ENCODE results near the gene PBOV1.

PBOV1 gene

GRCh38 chr6:138258991-138259390, 40.7 kb upstream of the PBOV1 start:
- no peak for TF ChIP-seq CTCF (IDR thresholded peaks at IDR 0.05; ENCODE audit: low read depth, low read length)
- Histone ChIP-seq H3K27me3 (ENCODE audit: insufficient read depth, low read depth, severe bottlenecking) (no peaks in the 10 kb centered on the region), H3K4me3 (ENCODE audit: low read depth, low read length) (no peak overlapping the region), H3K36me3 (no peaks in the 10 kb centered on the region; the same call in 1 of the 2 replicates), H3K27ac (no peak overlapping the region), H3K9me3 (ENCODE audit: severe bottlenecking) (no peaks in the 10 kb centered on the region)
- DNase-seq, result no peak

- no peak for TF ChIP-seq CTCF (IDR thresholded peaks at IDR 0.05; ENCODE audit: low read depth, low read length)
- Histone ChIP-seq H3K9me3 (ENCODE audit: severe bottlenecking) (no peaks in the 10 kb centered on the region), H3K36me3 (no peaks in the 10 kb centered on the region; the same call in 1 of the 2 replicates), H3K4me3 (ENCODE audit: low read depth, low read length) (no peak overlapping the region), H3K27me3 (ENCODE audit: insufficient read depth, low read depth, severe bottlenecking) (no peaks in the 10 kb centered on the region), H3K27ac (no peak overlapping the region)
- DNase-seq, result no peak
Observed at GRCh38 chr6:138258197-138258596, 39.9 kb upstream of the PBOV1 start.

- DNase-seq, result no peak
Observed at GRCh38 chr6:138257638-138258040, 39.3 kb upstream of the PBOV1 start.

GRCh38 chr6:138255443-138255842, 37.2 kb upstream of the PBOV1 start:
- H3K27ac ChIP-seq, result no peak overlapping the region
- H3K27me3 ChIP-seq (ENCODE audit: insufficient read depth, low read depth, severe bottlenecking), result no peaks in the 10 kb centered on the region
- H3K4me3 ChIP-seq (ENCODE audit: low read depth, low read length), result no peak overlapping the region
- no peak for TF ChIP-seq CTCF (IDR thresholded peaks at IDR 0.05; ENCODE audit: low read depth, low read length)
- no peaks in the 10 kb centered on the region for H3K9me3 ChIP-seq (ENCODE audit: severe bottlenecking)
- DNase-seq, result no peak
- no peaks in the 10 kb centered on the region; the same call in 1 of the 2 replicates for H3K36me3 ChIP-seq

More at GRCh38 chr6:138257638-138258040, 39.3 kb upstream of the PBOV1 start:
- no peak for TF ChIP-seq CTCF (IDR thresholded peaks at IDR 0.05; ENCODE audit: low read depth, low read length)
- H3K9me3 ChIP-seq (ENCODE audit: severe bottlenecking), result no peaks in the 10 kb centered on the region
- no peak overlapping the region for H3K27ac ChIP-seq
- H3K4me3 ChIP-seq (ENCODE audit: low read depth, low read length), result no peak overlapping the region
- no peaks in the 10 kb centered on the region; the same call in 1 of the 2 replicates for H3K36me3 ChIP-seq
- no peaks in the 10 kb centered on the region for H3K27me3 ChIP-seq (ENCODE audit: insufficient read depth, low read depth, severe bottlenecking)

- no peaks in the 10 kb centered on the region for H3K9me3 ChIP-seq (ENCODE audit: severe bottlenecking)
- no peak for TF ChIP-seq CTCF (IDR thresholded peaks at IDR 0.05; ENCODE audit: low read depth, low read length)
- H3K27me3 ChIP-seq (ENCODE audit: insufficient read depth, low read depth, severe bottlenecking), result no peaks in the 10 kb centered on the region
- no peak overlapping the region for H3K4me3 ChIP-seq (ENCODE audit: low read depth, low read length)
- H3K27ac ChIP-seq, result no peak overlapping the region
- no peaks in the 10 kb centered on the region; the same call in 1 of the 2 replicates for H3K36me3 ChIP-seq
- no peak for DNase-seq
Observed at GRCh38 chr6:138253731-138254130, 35.4 kb upstream of the PBOV1 start.

- no peak for TF ChIP-seq CTCF (IDR thresholded peaks at IDR 0.05; ENCODE audit: low read depth, low read length)
- Histone ChIP-seq H3K27me3 (ENCODE audit: insufficient read depth, low read depth, severe bottlenecking) (no peaks in the 10 kb centered on the region), H3K9me3 (ENCODE audit: severe bottlenecking) (no peaks in the 10 kb centered on the region), H3K36me3 (no peaks in the 10 kb centered on the region), H3K4me3 (ENCODE audit: low read depth, low read length) (no peak overlapping the region), H3K27ac (no peak overlapping the region)
- DNase-seq, result no peak
Observed at GRCh38 chr6:138250513-138251247, 32.4 kb upstream of the PBOV1 start.

Measured in WERI-Rb-1 (cell line).